ENCODE data around the gene LYPLA2.
A peak's percentile ranks its signal among the peaks of the same experiment; 100 is the strongest.
"Not testable (repeated sequence)": the region's sequence is repeated elsewhere in the genome, so short reads cannot be mapped to it uniquely, and the experiment has no call there.

Gene LYPLA2

DNA sequence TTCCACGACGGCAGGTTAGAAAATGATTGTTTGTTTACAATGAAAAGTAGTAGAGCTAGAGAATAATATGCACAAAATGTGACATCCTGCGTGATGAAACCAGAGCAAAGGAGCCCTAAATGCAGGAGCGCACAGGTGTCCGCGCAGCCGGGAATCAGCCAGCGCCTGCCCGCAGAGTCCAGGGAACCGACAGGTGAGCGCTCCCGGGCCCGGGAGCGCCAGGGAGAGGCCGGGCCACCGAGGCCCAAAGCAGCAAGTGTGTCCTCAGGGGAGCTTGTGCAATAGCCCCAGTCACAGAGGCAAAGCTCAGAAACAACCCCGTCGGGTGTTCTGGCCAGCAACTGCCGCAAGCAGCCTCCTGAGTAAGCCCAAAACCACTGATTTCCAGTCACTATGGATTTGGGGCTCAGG, 10.4 kb downstream of the LYPLA2 start:
- DNase-seq: no peak

DNA sequence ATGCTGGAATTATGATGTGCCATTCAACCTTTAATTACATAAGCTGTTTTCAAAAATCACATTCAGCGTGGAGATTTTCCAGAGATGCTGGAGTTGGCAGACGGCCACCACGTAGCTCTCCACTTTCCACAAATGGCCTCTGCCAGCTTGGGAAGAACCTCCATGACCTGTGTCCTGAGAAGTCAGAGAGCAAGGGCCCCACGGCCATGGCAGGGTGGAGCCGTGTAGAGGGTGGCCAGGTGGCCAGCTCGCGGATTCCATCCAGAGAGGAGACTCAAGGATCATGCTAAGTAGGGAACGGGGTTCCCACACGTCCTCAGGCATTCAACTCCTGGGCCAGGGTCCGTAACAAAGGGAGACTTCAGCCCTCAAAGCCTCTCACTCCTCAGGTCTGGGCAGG, 10.9 kb downstream of the LYPLA2 start:
- DNase-seq: no peak

DNA sequence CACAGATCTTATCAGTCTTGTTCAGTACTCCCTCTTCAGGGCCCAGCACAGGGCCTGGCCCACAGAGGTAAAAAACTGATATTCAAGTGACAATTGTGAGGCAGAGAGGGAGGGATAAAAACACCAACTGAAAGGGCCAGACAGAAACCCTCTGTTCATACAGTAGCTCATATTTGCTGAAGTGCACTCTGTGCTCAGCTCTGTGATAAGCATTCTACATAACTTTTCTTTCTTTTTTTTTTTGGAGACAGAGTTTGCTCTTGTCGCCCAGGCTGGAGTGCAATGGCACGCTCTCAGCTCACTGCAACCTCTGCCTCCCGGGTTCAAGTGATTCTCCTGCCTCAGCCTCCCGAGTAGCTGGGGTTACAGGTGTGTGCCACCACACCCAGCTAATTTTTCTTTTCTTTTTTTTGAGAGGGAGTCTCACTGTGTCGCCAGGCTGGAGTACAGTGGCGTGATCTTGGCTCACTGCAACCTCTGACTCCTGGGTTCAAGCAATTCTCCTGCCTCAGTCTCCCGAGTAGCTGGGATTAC, 11.9 kb downstream of the LYPLA2 start:
- not testable (repeated sequence) for DNase-seq

DNA sequence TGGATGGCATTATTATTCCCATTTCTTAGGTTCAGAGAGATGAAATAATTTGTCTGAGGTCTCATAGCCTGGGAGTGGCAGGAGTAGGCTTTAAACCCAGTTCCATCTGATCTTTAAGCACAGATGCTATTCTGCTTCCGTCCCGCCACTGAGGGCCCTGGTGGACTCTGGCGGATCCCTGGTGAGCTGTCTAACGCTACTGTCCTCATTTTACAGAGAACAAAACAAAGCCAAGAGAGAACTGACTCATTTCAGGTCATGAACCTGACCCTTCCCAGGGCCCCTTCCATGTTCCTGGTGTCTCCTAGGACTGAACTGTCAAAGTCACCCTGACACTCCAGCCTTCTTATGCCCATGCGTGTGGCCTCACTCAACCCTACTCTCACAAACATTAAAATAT, 12.7 kb downstream of the LYPLA2 start:
- no peak for DNase-seq

DNA sequence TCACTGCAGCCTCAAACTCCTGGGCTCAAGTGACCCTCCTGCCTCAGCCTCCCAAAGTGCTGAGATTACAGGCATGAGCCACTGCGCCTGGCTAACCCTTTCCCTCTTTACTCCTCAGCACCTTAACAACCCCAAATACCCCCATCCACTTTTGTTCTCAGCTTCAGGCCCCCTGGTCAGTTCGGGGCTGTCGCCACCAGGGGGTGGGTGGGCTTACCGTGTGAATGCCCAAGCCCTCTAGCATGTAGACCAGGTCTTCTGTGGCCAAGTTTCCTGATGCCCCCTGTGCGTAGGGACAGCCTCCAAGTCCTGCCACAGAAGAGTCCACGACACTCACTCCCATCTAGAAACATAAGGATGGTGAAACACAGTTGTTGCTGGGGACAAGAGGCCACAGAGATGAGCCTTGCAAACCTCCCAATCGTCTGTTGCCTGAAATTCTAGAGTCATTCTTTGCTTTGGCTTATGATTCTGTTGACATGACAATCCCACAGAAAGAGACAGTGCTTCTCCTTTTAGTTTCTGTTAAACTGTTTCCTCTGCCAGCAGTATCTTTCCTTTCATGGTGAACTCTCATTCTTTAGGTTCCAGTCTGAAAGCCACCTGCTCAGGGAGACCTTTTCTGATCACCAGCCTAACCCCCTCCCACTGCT, 13.4 kb downstream of the LYPLA2 start:
- DNase-seq: no peak

DNA sequence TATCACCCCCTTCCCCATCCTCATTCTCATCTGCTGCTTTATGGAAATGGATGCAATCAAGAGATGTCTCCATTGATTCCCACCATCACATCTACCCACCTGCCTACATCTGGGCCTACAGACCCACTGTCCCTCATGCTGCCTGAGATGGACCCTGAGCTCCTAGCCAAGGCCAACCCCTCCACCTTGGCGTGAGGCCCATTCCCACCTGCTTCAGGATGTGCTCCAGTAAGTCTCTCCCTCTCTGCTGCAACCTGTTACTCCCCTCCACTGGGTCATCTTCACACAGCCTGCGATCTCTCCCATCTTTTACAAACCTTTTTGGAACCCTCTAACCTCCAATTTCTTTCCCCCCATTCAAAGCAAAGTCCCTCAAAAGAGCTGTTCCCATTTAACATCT, 14.1 kb downstream of the LYPLA2 start:
- DNase-seq: no peak

DNA sequence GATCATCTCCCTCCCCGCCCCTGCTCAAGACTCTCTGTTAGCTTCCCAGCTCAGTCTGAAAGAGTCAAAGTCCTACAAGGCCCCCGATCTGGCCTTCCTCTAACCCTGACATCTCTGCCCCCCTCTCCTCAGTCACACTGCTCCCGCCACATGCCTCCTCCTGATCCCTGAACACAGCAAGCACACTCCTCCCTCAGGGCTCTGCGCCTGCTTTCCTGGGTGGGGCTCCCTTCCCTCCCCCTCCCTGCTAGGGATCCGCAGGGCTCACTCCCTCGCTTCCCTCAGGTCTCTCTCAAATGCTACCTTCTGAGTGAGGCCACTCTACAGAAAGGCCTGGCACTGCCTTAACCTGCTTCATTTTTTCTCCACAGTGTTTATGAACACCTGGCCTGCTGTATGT, 15.3 kb downstream of the LYPLA2 start:
- DNase-seq: no peak

DNA sequence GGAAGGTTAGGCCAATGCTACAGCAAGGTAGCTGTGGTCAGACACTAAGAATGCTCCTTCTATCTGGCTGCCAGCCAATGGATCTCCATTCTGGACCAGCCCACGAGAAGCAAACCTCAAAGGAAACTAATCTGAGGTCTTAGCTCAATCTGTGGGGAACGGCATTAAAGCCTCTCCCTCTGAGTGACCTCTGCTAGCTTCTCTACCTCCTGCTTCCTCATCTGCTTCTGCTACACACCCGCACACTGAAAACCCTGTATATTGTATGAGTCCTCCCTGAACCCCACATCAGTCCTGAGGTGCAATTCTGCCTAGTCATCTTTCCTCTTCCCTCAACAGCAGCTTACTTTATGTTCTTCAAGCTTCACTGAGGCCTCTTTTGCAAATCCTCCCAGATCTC, 16.5 kb downstream of the LYPLA2 start:
- DNase-seq: no peak

DNA sequence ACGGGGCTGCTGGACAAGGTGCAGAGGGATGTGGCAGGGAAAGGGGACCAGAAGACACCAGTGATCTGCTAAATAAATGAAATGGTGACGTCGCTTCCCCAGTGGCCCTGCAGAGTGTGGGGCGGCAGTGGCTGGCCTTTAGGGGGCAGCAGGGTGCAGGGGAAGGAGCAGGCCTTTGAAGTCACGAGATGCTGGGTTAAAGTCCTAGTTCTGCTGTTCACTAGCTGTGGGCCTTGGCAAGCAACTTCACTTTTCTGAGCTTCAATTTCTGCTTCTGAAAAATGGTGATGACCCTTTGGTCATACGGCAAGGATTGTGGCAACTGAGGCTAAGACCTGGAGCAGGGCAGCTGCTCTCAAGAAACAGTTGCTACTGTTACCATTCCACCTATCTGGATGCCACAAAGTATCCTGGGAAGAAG, 18.8 kb downstream of the LYPLA2 start:
- DNase-seq: no peak

DNA sequence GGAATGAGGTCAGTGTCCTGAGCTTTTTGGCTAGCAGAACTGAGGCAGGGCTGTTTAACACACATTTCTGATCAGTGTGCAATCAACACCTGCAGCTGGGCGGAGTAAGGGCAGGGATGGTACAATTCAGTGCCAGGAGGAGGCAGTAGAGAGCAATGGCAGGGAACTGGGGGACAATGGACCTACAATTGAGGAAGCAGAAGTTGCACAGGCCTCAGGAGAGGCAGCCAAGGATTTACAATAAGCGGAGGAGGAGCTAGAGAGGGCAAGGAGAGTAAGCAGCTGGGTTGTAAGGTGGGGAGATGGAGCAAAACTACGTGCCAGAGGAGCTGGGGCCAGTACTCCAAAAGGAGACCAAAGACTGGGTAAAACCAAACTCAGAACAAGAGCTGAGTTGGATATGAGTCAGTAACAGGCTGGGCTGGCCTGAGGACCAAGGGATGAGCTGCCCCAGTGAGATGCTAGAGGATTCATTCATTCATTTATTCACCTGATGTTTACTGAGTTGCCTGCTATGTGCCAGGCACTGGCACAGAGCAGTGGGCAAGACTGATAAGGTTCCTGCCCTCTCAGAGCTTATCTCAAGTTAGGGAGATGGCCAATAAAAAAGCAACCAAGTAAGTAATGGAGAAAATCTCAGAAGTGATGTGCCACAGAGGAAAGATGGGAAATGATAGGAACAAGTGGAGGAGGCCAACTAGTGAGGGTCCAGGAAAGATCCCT, 20.0 kb downstream of the LYPLA2 start:
- no peak for DNase-seq

DNA sequence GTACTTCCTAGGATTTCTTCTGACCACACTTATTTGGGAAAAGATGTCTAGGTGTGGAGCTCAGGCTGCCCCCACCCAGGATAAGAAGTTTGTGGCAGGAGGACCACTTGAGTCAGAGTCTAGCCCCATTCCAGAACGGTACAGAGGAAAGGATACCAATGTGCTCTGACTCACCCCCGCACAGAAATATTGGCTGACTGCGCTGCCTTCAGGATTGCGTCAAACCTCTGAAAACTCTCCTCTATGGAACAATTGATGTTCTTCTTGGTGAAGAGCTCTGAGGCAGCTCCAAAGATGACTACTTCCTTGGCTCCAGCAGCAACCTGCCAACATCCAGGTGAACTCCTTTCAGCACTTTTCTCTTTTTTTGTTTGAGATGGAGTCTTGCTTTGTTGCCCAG, 23.1 kb downstream of the LYPLA2 start:
- no peak for DNase-seq

DNA sequence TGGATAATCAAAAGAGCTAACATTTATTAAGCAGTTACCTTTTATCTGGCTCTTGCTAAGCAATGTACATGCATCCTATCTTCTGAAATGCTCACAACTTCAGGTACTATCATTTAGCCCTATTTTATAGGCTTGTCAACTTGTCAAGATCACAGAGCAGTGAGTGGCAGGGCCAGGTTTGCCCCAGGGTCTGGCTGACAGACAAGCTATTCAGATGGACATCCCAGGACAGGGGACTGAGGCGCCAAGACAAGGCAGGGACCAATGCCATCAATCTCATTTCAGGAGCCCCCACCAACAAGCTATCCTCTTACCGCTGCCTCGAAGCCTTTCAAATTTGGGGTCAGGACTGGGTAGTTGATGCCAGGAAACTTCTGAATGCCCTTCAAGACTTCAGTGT, 25.4 kb downstream of the LYPLA2 start:
- DNase-seq: no peak

DNA sequence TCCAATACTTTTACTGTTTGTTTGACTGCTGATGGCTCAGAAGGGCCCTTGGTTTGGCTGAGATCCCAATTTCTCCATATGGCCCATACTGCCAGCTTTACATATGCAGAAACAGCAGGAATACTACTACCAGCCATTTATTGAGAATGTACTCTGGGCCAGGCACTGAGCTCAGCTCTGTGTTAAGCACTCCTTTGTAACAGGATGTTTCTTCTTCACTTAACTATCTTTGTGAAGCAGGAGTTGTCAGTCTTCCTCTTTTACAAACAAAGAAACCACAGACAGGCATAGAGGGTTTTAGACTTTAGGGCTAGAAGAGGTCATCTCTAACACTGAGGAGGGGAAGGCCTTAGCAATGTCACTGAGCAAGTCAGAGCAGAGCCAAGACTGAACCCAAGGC, 26.0 kb downstream of the LYPLA2 start:
- no peak for DNase-seq

DNA sequence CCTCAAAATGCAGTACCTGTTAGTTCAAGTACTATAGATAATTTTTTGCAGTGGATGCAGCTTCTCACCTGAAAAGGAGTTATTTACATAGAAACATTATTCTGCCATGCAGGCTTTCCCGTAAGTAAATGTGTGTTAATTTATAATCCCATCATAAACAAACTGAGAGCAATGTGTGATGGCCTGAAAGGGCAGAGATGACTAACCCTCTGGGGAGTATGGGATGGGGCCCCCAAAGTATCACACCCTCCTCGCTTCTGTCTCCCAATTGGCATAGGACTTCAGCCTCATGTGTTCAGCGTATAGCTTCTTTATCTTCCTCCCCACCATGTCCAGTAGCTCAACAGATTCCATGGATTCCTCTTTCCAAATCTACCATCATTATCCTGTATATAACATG, 26.7 kb downstream of the LYPLA2 start:
- DNase-seq: no peak

DNA sequence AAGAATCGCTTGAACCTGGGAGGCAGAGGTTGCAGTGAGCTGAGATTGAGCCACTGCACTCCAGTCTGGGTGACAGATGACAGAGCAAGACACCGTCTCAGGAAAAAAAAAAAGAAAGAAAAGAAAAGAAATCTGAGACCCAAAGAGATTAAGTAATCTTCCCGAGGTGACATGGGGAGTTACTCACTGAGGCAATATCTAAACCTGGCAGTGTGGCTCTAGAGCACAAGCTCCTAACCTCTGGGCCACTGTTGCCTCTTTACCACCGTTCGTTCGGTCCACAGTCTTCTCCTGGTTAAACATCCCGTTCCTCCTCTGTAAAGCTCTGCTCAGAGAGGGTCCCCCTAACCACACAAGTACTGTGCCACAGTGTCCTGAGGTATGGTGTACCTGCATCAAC, 32.8 kb downstream of the LYPLA2 start:
- no peak for DNase-seq

DNA sequence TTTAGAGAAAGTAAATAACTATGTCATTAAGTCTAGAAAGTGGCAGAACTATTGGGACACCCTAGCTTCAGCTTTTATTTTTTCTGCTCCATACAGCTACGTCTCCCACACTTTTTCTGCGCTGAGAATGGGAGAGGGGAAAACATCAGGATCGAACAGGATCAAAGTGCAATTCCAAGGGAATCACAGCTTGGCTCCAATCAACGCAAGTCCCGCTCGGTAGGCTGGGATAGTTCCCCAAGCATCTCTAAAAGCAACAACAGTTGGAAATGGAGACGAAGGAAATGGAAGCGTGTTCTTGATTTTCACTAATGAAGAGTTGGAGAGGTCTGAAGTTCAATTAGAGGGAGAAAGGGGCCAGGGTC, 33.7 kb downstream of the LYPLA2 start:
- no peak for DNase-seq

DNA sequence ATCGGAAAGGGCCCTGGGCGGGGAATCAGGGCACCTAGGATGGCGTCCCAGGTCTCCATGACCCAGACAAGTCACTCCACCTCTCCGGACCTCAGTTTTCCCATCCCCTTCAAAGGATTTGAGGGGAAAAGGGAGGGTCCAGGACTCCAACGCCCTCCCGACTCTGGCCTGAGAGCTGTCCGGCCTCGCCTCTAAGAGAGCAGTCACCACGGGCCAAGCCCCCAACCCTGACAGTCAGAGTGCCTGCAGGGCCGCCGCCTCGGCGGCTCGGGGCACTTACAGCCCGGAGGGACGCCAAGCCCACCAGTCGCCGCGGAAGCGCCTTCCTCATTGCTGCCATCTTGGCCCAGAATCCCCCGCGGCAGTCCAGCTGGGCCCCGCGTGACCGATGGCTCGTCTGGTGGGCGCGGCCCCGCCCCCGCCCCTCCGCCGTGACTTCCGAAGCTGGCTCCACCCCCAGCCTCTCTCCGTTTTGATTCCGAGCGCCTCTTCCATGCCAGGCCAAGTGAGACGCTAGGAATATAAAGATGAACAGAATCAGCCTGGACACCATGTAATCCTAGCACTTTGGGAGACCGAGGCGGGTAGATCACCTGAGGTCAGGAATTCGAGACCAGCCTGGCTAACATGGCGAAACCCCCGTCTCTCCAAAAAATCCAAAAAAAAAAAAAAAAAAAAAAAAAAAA, 34.3 kb downstream of the LYPLA2 start, which contains the start of gene HMGCL:
TSS of gene HMGCL (minus strand) at position 354 of the 686 bp plus-strand sequence. CDS start at position 340, 14 bp downstream.
- DNase-seq: peak; percentile 96

DNA sequence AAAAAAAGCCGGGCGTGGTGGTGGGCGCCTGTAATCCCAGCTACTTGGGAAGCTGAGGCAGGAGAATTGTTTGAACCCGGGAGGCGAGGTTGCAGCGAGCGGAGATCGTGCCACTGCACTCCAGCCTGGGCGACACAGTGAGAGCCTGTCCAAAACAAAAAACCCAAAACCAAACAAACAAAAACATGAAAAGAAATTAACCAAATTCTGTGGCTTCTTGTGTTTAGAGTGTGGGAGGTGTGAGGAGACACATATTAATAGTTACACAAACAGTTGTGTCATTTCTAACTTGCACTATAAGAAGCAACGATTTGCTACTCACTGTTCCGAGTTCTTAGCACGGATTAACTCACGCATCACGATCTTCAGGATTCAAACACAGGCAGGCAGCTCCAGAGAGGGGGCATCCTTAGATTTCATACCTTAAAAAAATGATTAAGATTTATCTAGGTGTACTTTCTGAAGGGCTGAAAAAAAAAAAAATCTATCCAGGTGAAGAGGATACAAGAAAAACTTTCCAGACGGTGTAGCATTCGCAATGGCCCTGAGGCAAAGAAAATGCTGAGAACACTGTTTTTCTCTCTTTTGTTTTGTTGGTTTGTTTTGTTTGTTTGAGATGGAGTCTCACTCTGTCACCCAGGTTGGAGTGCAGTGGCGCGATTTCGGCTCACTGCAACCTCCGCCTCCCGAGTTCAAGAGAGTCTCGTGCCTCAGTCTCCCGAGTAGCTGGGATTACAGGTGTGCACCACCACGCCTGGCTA, 35.0 kb downstream of the LYPLA2 start:
- no peak for DNase-seq

DNA sequence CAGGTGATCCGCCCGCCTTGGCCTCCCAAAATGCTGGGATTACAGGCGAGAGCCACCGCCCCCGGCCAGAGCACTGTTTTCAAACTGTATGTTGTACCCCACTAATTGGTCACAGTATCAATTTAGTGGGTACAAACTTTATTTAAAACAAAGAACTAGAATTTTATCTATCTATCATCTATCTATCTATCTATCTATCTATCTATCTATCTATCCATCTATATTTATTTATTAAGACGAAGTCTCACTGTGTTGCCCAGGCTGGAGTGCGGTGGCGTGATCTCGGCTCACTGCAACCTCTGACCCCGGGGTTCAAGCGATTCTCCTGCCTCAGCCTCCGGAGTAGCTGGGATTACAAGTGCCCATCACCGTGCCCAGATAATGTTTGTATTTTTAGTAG, 35.6 kb downstream of the LYPLA2 start:
- DNase-seq: not testable (repeated sequence)

DNA sequence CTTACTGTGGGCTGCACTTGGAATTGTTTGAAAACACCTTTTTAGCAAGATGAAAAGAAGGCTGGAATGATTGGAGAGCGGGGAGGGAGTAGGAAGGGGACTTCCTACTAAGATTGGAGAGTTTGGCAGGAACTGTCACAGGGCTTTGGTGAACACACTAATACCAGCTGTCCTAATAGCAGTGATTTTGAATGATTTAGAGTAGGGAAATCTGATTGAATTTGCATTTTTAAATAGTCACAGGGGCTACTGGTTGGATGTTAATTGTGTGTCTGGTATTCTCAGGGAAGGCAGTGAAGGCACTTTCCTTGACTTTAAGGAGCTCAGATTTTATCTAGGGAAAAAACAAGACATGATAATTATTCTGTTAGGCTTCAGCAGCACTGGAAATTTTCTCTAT, 36.8 kb downstream of the LYPLA2 start:
- DNase-seq: no peak

DNA sequence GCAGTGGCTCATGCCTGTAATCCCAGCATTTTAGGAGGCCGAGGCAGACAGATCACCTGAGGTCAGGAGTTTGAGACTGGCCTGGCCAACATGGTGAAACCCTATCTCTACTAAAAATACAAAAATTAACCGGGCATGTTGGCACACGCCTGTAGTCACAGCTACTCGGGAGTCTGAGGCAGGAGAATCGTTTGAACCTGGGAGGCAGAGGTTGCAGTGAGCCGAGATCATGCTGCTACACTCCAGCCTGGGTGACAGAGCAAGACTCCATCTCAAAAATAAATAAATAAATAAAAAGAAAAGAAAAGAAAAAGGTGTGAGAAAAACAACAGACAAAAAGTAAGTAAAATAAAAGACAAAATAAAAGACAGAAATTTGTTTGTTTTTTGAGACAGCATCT, 43.2 kb downstream of the LYPLA2 start:
- DNase-seq: not testable (repeated sequence)

DNA sequence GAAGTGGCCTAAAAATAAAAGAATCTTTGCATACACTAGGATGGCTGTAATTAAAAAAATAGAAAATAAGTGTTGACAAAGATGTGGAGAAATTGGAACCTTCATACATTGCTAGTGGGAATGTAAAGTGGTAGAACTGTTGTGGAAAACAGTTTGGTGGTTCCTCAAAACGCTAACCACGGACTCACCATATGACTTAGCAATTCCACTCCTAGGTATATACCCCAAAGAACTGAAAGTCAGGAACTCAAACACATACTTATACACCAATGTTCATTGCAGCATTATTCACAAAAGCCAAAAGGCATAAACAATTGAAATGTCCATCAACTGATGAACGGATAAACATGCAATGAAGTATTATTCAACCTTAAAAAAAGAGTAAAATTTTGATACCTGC, 45.1 kb downstream of the LYPLA2 start:
- no peak for DNase-seq

DNA sequence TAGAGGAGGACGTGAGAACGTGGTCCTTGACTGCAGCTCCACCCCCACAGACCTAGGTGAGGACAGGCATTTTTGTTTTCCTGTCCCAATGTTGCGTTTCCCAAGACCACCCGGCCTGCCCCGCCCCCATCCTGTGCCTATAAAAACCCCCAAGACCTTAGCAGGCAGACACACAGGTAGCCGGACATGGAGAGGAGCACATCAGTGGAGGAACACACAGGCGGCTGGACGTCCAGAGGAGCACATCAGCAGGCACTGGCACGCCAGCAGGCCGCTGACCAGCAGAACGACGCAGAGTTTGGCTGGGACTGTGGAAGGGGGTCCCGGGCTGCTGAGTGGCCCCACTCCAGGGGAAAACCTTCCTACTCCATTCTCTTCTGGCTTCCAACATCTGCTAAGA, 47.0 kb downstream of the LYPLA2 start:
- no peak for DNase-seq
